SKM-1 (cell line): Measurements from ENCODE around the gene UCN3.

Experiments used
- DNase-seq: peaks from one replicate; lab custom pipeline; 2025; ENCODE audit not compliant: unreplicated experiment; lab: John Stamatoyannopoulos, UW

The UCN3 gene

GRCh38 chr10:5364890-5365338 is at the start of gene UCN3:
Gene UCN3, plus strand, starts transcription at chr10:5364966. Its CDS starts 8,755 bp downstream, at chr10:5373721.
- DNase-seq, result no peak

- no peak for DNase-seq
Observed at GRCh38 chr10:5317547-5318107, 47.1 kb upstream of the UCN3 start.

DNA sequence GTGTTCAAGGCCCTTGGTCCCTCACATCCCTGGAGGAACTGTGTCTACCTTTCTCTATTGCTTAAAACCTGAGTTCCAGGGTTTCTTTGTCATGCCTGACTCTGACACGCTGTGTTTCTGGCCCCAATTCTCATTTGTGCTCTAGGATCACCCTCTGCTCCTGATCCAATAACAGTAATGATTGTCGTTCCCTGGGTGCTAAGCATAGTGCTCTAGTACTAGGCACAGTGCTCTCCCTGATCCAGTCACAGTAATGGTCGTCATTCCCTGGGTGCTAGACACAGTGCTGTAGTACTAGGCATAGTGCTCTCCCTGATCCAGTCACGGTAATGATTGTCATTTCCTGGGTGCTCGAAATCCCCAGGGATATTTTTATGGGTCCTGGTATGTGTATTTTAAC is 46.6 kb upstream of the UCN3 start:
- DNase-seq, result no peak

DNA sequence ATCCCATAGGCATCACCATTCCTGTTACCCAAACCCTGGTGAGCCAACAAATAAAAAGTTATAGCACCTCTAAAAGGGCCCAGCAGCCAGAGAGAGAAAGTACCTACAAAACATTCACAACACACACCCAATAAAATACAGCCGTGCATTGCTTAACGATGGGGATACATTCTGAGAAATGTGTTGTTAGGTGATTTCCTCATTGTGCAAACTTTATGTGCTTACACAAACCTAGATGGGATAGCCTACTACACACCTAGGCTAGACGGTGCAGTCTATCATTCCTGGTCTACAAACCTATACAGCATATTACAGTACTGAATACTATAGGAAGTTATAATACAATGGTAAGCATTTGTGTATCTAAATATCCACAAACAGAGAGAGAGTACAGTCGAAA is 44.9 kb upstream of the UCN3 start:
- DNase-seq, result no peak

DNA sequence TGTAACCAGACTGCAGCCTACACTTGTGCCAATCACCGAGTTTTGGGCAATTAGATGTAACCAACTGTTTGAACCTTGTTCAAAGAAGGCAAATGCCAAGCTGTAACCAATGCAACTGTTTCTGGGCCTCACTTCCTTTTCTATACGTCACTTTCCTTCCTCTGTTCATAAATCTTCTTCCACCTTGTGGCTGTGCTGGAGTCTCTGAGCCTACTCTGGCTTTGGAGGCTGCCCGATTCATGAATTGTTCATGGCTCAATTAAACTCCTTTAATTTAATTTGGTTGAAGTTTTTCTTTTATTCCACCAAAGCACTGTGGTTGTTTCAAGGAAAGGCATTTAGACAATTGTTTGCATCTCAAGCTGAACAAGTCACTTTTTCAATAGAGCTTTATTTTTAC is 43.5 kb upstream of the UCN3 start:
- no peak for DNase-seq

GRCh38 chr10:5323446-5323845 is 41.3 kb upstream of the UCN3 start:
- DNase-seq, result no peak

- no peak for DNase-seq
Observed at GRCh38 chr10:5325076-5325475, 39.7 kb upstream of the UCN3 start.

- DNase-seq, result peak; percentile 2
Observed at GRCh38 chr10:5334196-5334880, 30.4 kb upstream of the UCN3 start.

- no peak for DNase-seq
Observed at GRCh38 chr10:5338010-5338409, 26.8 kb upstream of the UCN3 start.

DNA sequence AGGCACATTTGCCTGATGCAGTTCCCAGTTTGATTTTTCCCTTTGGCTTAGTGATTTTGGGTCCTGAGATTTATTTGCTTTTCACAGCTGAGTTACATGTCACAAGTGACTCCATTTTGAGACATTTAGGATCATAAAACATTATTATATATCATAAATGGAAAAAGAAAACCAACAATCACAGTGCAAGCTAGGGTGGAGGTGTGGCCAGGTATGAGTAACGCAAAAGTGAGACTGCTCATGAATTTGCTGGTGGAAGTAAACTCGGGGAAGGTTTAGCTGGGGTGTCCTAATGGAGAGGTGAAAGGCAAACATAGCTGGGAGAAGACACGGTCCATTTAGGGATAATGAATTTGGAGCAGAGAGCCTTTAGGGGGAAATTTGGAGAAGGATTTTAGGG is 21.7 kb upstream of the UCN3 start:
- DNase-seq, result no peak

GRCh38 chr10:5343561-5343960 is 21.2 kb upstream of the UCN3 start:
- DNase-seq, result no peak

DNA sequence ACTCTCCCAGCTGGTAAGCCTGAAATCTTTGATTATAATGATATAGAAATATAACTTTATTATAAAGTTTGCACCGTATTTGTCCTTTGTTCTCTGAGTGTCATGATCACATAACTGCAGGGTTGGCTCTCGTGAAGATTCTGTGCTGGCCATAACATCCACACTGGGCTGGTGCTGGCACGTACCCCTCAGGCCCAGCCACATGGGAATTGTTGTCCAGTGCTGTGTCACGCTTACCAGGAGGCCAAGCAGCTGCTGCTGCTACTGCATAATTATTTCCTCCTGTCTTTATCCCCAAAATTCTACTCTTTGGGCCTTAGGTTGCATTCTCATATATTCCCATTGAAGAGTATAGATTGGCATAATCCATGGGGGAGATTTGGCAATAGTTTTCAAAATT is 20.8 kb upstream of the UCN3 start:
- no peak for DNase-seq

GRCh38 chr10:5344746-5345145 is 20.0 kb upstream of the UCN3 start:
- no peak for DNase-seq

- DNase-seq, result no peak
Observed at GRCh38 chr10:5346881-5347280, 17.9 kb upstream of the UCN3 start.

GRCh38 chr10:5349362-5349761 is 15.4 kb upstream of the UCN3 start:
- no peak for DNase-seq

DNA sequence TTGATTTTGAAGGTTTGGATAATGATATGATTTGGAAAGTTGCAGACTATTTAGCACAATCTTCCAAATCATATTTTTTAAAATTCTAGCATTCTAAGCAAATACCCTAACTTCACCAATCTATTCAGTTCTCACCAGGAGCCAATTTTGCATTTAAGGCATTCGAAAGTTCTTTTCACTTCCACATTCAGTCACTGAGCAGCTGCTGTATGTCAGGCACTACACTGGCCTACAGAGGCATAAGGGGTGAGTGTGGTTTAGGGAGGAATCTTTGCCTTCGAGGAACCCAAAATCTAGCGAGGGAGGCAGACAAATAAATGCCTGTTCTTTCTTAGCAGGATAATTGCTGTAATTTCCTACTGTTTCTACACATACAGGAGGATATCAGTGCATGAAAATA is 10.7 kb upstream of the UCN3 start:
- DNase-seq, result no peak

DNA sequence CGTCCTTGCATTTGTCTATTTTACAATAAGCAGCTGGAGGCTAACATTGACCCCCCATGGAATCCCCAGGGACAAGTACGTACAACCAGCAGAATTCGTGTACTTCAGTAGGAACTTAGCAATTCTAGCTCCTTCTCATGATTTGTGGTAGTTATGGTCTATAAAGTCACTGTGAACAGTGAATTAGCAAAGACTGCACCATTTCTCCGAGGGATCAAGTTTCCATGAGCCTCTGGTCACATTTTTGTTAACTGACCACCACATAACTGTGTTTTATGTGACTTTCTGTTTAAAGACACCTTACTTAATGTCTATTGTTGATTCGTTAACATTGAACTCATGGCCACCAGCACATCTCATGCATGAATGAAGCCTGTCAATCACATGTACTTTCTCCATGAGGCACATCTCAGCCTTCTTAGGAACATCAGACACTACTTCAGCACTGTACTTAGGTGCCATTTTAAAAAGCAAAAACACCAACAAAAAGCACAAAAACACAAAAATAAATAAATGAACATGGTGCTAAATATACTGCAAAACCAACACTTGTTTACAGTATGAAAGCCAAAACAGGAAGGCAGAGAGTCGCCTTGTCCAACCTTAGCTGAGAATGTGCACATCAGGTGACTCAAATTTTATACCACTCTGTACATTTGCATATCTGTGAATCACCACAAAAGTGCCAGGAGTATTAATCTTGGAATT is 9.0 kb upstream of the UCN3 start:
- no peak for DNase-seq

- no peak for DNase-seq
Observed at GRCh38 chr10:5356302-5356763, 8.4 kb upstream of the UCN3 start.

DNA sequence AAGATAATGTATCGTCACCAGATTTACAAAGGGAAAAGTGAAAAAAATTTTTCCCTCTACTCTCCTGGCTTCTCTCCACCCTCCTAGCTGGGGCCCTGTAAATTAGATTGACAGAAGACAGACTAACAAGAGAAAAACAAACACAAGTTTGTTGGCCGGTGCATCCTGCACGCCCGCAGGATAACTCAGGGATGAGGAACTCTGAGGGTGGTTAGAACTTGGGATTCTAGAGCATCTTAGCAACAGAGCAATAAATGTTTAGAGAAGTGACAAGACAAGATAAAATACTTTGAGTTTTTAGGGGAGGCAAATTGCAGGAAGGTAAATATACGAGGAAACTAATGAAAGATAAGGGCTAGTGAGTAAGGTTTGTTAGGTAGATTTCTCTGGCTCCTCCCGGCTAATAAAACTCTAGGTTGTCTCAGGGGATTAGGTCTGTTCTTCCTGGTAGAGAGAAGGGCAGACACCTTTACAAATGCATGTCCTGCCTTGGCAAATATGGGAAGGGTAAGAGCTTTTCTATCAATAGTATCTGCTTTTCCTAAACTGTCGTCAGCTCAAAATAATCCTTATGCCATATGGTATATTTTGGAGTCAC is 4.3 kb upstream of the UCN3 start:
- DNase-seq, result no peak

DNA sequence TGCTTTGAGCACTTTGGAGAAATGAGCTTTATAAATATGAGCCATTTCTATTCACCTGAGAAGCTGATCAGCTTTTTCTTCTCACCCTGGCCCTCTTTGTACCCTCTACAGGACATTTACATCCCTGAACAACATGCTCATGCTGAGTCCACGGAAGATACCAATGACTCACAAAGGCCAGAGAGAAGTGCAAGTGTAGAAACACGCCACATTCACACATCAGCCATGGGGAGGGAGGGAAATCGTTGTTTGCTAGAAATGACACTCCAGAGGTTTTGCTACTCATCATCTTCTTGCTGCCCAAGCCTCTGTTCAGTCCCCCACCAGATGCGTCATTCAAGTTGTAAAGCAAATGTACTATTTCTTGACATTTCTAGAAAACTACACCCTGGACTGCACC is 2.8 kb upstream of the UCN3 start:
- DNase-seq, result no peak

DNA sequence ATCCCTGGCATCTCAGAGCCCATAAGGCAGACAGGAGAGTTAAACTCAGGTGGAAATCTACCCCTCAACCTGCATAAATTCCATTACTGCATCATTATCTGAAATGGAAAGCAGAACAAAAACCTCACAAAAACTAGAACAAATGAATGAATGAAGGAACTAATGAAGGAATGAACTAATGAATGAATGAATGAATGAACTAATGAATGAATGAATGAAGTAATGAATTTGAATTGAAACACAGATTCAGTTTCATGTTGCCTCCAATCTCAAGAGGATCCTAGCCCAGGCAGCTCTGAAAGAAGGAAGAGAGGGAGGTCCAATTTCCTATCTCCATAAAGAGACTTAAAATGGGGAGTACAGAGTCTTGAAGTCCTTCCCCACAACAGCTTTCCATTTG is 1.9 kb upstream of the UCN3 start:
- no peak for DNase-seq

DNA sequence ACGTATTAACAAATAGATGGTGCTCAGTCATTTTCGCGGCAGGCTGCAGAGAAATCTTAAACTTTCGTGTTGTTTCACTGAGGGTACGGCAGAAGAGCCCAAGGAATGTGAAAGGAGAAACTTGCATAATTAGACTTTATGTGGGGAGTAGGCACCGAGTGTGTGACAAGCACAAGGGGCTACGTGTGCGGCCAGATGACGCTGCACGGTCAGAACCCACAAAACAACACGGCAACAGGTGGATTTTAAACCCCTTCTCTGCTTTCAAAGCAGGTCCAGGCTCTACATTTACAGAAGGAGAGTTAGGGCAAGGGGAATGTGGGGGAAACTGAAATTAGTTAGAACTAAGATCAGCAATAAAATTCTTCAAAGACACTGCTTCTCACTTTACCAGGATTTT is 392 bp upstream of the UCN3 start:
- no peak for DNase-seq
